ENCODE data around the gene OLFM2. TPM values are rescaled to one million over a fixed set of nuclear protein-coding genes. Genes with fewer than 3 reads are reported as not detected.
"Not testable (repeated sequence)": the region's sequence is repeated elsewhere in the genome, so short reads cannot be mapped to it uniquely, and the experiment has no call there.

The OLFM2 gene
- total RNA-seq, 1 donor from 2014 or later = 11.4 TPM

DNA sequence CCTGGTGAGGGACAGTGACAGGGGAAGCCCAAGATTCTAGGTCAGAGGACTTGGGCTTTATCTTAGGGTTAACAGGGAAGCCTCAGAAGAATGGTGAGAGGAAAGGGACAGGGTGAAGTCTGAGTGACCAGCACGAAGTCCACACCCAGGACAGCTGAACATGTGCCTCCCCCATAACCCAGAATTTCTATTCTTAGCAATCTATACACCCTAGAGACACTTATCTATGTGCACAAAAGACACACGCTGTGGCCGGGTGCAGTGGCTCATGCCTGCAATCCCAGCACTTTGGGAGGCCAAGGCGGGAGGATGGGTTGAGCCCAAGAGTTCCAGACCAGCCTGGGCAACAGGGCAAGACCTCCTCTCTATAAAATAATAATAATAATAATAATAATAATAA, 11.1 kb upstream of the OLFM2 start:
- Histone ChIP-seq H3K9ac (no peak overlapping the region), H2AFZ (replicated peaks) (no peak overlapping the region), H3K79me2 (ENCODE audit: low read depth) (no peaks in the 10 kb centered on the region), H3F3A (ENCODE audit: low read depth) (no peaks in the 10 kb centered on the region), H3K4me3 (no peak overlapping the region), H3K27ac (no peak overlapping the region), H4K20me1 (ENCODE audit: low read depth) (no peaks in the 10 kb centered on the region), H3K4me1 (peaks cover 2% of the 10 kb centered on the region), H3K36me3 (no peaks in the 10 kb centered on the region), H3K27me3 (no peaks in the 10 kb centered on the region), H3K9me3 (ENCODE audit: low read depth) (no peaks in the 10 kb centered on the region), H3K4me2 (no peak overlapping the region)
- Mint-ChIP-seq H3K27me3 (ENCODE audit: insufficient read depth, low read depth) (peaks cover 10% of the 10 kb centered on the region), H3K36me3 (no peaks in the 10 kb centered on the region), H3K4me1 (peaks cover 11% of the 10 kb centered on the region), H3K4me3 (no peak overlapping the region), H3K27ac (peak overlapping the region; percentile 96), H3K9me3 (peaks cover 1% of the 10 kb centered on the region)
- no peak for TF ChIP-seq EZH2phosphoT487 (IDR thresholded peaks at IDR 0.05)
- TF ChIP-seq, protein P1, sequence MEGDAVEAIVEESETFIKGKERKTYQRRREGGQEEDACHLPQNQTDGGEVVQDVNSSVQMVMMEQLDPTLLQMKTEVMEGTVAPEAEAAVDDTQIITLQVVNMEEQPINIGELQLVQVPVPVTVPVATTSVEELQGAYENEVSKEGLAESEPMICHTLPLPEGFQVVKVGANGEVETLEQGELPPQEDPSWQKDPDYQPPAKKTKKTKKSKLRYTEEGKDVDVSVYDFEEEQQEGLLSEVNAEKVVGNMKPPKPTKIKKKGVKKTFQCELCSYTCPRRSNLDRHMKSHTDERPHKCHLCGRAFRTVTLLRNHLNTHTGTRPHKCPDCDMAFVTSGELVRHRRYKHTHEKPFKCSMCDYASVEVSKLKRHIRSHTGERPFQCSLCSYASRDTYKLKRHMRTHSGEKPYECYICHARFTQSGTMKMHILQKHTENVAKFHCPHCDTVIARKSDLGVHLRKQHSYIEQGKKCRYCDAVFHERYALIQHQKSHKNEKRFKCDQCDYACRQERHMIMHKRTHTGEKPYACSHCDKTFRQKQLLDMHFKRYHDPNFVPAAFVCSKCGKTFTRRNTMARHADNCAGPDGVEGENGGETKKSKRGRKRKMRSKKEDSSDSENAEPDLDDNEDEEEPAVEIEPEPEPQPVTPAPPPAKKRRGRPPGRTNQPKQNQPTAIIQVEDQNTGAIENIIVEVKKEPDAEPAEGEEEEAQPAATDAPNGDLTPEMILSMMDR (IDR thresholded peaks at IDR 0.05) = no peak
- no peak for TF ChIP-seq EZH2 (IDR thresholded peaks at IDR 0.05)
- no peak for DNase-seq (ENCODE audit: low spot score)

DNA sequence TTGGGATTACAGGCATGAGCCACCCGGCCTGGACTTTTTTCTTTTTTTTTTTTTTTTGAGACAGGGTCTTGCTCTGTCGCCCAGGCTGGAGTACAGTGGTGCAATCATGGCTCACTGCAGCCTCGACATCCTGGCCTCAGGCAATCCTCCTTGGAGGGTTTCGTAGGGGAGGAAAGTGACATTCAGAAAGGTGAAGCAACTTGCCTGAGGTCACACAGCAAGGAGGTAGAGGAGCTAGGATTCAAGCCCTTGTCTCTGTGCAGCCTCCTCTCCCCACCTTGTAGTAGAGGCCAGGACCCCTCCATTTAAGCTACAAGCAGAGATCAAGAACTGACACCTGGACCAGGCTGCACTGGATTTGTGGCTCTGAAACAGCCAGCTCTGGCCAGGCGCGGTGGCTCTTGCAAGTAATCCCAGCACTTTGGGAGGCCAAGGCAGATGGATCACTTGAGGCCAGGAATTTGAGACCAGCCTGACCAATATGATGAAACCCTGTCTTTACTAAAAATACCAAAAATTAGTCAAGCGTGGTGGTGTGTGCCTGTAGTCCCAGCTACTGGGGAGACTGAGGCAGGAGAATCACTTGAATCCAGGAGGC, 10.3 kb upstream of the OLFM2 start:
- not testable (repeated sequence) for H3K9ac ChIP-seq; H3K4me3 ChIP-seq; H3K4me1 ChIP-seq; H3K9me3 ChIP-seq (ENCODE audit: low read depth); H3K4me2 ChIP-seq; DNase-seq (ENCODE audit: low spot score); H3F3A ChIP-seq (ENCODE audit: low read depth); H3K36me3 ChIP-seq; H3K27ac ChIP-seq; H4K20me1 ChIP-seq (ENCODE audit: low read depth); H3K27me3 ChIP-seq; H2AFZ ChIP-seq (replicated peaks); H3K27ac Mint-ChIP-seq; H3K79me2 ChIP-seq (ENCODE audit: low read depth); H3K9me3 Mint-ChIP-seq; H3K4me3 Mint-ChIP-seq; H3K36me3 Mint-ChIP-seq
- Mint-ChIP-seq H3K27me3 (ENCODE audit: insufficient read depth, low read depth) (peaks cover 12% of the 10 kb centered on the region), H3K4me1 (peaks cover 11% of the 10 kb centered on the region)

GRCh38 chr19:9945319-9945966, 9.1 kb upstream of the OLFM2 start:
- no peaks in the 10 kb centered on the region for H3K36me3 ChIP-seq
- H3K27me3 Mint-ChIP-seq (ENCODE audit: insufficient read depth, low read depth) = peaks cover 15% of the 10 kb centered on the region
- peak overlapping the region; percentile 78 for H2AFZ ChIP-seq (replicated peaks)
- peak; percentile 31 for DNase-seq (ENCODE audit: low spot score)
- no peaks in the 10 kb centered on the region for H3K36me3 Mint-ChIP-seq
- no peaks in the 10 kb centered on the region for H3K27me3 ChIP-seq
- TF ChIP-seq EZH2 (IDR thresholded peaks at IDR 0.05) (no peak), EZH2phosphoT487 (IDR thresholded peaks at IDR 0.05) (no peak)
- TF ChIP-seq, protein P1 (IDR thresholded peaks at IDR 0.05) = no peak
- no peaks in the 10 kb centered on the region for H4K20me1 ChIP-seq (ENCODE audit: low read depth)
- no peaks in the 10 kb centered on the region for H3K79me2 ChIP-seq (ENCODE audit: low read depth)
- H3K4me3 ChIP-seq = no peak overlapping the region
- H3K27ac ChIP-seq = no peak overlapping the region
- H3K4me1 ChIP-seq = peaks cover 2% of the 10 kb centered on the region
- no peak overlapping the region for H3K4me2 ChIP-seq
- peaks cover 8% of the 10 kb centered on the region for H3K9me3 Mint-ChIP-seq
- peak overlapping the region; percentile 42 for H3K4me3 Mint-ChIP-seq
- no peaks in the 10 kb centered on the region for H3F3A ChIP-seq (ENCODE audit: low read depth)
- H3K27ac Mint-ChIP-seq = peak overlapping the region; percentile 79
- no peaks in the 10 kb centered on the region for H3K9me3 ChIP-seq (ENCODE audit: low read depth)
- peaks cover 11% of the 10 kb centered on the region for H3K4me1 Mint-ChIP-seq
- H3K9ac ChIP-seq = no peak overlapping the region

DNA sequence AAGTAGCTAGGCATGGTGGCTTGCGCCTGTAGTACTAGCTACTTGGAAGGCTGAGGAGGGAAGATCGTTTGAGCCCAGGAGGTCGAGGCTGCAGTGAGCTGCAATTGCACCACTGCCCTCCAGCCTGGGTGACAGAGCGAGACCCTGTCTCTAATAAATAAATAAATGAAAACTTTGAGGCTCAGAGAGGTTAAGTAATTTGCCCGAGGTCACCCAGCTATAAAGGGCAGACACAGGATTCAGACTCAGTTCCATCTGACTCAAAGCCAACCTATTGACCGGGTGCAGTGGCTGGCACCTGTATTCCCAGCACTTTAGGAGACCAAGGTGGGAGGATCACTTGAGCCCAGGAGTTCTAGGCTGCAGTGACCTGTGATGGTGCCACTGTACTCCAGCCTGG, 7.4 kb upstream of the OLFM2 start:
- peaks cover 11% of the 10 kb centered on the region for H3K4me1 Mint-ChIP-seq
- H3K4me3 Mint-ChIP-seq = no peak overlapping the region
- no peaks in the 10 kb centered on the region for H3K79me2 ChIP-seq (ENCODE audit: low read depth)
- peaks cover 8% of the 10 kb centered on the region for H3K9me3 Mint-ChIP-seq
- no peak overlapping the region for H2AFZ ChIP-seq (replicated peaks)
- H3K27ac ChIP-seq = no peak overlapping the region
- no peak overlapping the region for H3K4me2 ChIP-seq
- no peak overlapping the region for H3K9ac ChIP-seq
- no peaks in the 10 kb centered on the region for H3K36me3 ChIP-seq
- TF ChIP-seq EZH2phosphoT487 (IDR thresholded peaks at IDR 0.05) (no peak), EZH2 (IDR thresholded peaks at IDR 0.05) (no peak)
- TF ChIP-seq, protein P1 (IDR thresholded peaks at IDR 0.05) = no peak
- H3K9me3 ChIP-seq (ENCODE audit: low read depth) = no peaks in the 10 kb centered on the region
- H3K4me1 ChIP-seq = peaks cover 2% of the 10 kb centered on the region
- H3K27me3 Mint-ChIP-seq (ENCODE audit: insufficient read depth, low read depth) = peaks cover 17% of the 10 kb centered on the region
- no peaks in the 10 kb centered on the region for H3F3A ChIP-seq (ENCODE audit: low read depth)
- H3K27me3 ChIP-seq = no peaks in the 10 kb centered on the region
- DNase-seq (ENCODE audit: low spot score) = no peak
- H3K27ac Mint-ChIP-seq = no peak overlapping the region
- H3K36me3 Mint-ChIP-seq = no peaks in the 10 kb centered on the region
- no peak overlapping the region for H3K4me3 ChIP-seq
- no peaks in the 10 kb centered on the region for H4K20me1 ChIP-seq (ENCODE audit: low read depth)

All from neural progenitor cell (in vitro differentiated cells).